ENCODE measurements around the gene CCDC88C.

Gene CCDC88C

DNA sequence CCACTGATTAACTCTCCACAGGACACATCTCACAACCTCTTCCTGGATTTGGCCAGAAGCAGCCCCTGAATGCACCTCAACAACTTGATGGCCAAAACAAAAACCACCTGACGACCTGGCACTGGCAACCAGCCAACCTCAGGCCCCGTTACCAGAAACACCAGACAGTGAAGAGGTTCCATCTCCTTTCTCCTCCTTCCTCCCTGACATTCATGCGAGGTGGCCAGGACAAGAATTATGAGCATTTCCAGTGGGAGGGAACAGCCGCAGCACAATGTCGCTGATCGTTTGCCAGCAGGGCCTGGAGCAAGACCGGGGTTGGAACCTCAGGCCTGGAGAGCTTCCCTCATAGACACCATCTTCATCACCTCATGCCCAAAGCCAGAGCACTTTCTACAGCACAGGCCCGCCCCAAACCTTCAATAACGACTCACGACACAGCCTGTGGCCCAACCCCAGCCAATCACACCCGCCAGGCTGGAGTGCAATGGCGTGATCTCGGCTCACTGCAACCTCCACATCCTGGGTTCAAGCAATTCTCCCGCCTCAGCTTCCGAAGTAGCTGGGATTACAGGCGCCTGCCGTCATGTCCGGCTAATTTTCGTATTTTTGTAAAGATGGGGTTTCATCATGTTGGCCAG is 48.7 kb downstream of the CCDC88C start:
- peak overlapping the region; percentile 91 for H3K27ac Mint-ChIP-seq
- H3K9me3 Mint-ChIP-seq, result no peaks in the 10 kb centered on the region
- peaks cover 95% of the 10 kb centered on the region for H3K4me1 Mint-ChIP-seq
- H3K4me3 Mint-ChIP-seq, result peak overlapping the region; percentile 36
- H3K36me3 Mint-ChIP-seq, result peaks cover 2% of the 10 kb centered on the region
- H3K27me3 Mint-ChIP-seq, result no peaks in the 10 kb centered on the region

DNA sequence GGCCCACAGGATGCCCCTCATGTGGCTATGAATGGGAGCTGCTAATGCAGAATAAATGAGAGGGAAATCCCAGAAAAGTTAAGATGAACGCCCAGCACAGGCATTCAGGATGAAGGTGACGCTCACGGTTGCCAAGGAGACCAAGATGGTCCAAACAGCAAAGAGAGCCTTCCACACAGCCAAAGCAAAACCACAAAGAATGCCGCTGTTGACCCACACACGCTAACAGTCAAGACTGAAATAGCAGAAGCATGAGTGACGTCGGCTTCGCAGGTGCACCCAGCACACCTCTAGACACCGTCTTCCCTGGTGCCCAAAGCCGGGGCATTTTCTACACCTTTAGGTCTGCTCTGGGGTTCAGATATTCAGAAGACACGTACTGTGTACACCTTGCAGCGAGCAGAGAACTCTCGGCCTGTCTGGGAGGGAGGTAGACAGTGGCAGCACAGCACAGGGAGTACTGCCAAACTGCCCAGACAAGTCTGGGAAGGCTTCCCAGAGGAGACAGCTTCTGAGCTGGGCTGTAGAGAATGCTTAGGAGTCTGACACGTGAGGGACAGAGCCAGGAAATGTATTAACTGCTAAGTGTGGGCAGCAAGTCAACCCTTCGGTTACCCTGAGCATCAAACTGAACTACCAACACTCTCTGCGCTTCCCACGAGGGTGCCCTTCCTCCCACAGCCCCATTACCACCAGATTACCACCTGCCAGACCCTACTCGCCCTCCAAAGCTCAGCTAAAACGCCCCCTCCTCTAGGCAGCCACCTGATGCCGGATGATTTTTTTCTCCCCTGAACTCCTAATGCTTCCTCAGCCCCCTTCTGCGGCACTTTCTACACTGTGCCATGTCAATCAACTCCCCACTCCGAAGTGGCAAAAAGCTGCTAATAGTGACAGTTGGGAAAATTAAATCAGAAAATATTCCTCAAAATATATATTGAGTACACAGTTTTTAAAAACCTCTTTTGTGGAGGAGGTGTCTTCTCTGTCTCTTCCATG is 50.1 kb downstream of the CCDC88C start:
- Mint-ChIP-seq H3K36me3 (peaks cover 2% of the 10 kb centered on the region), H3K27ac (peak overlapping the region; percentile 87), H3K27me3 (no peaks in the 10 kb centered on the region), H3K4me1 (peaks cover 89% of the 10 kb centered on the region), H3K9me3 (no peaks in the 10 kb centered on the region), H3K4me3 (peak overlapping the region; percentile 77)

DNA sequence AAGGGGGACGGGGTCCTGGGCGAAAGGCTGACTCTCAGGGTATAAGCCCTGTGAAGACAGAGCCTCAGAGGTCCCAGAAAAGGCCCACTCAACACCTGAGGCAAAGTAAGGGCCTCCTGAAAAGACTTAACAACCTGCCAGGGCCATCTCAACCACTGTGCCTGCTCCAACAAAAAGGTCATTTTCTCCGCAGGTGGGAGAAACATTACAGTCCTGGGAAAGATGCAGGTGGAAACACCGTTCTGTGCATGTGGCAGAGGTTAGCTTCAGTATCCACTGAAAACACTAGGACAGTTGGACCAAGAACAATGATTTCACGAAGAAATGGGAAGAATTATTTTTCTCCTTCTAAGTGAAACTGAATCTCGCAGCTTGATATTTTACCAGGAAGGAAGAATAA is 50.9 kb downstream of the CCDC88C start:
- Mint-ChIP-seq H3K4me3 (peak overlapping the region; percentile 77), H3K36me3 (peaks cover 2% of the 10 kb centered on the region), H3K9me3 (no peaks in the 10 kb centered on the region), H3K27me3 (no peaks in the 10 kb centered on the region), H3K27ac (peak overlapping the region; percentile 87), H3K4me1 (peaks cover 87% of the 10 kb centered on the region)

DNA sequence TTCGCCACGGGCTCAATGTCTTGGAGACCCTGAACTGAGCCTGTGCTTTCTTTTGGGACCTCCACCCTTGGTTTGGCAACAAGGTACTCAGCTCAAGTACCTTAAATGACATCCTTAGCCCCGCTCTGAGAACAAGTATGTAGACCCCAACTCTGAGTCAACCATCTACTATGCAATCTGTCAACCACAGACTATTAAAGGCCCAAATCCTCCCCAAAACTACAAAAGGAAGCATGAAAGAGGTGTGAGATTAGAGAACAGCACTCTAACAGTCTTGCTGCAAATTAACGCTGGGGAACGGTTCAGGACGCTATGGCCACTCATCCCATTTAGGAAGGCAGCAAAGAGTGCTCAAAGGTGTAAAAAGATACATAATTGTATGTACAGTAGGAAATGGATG is 52.1 kb downstream of the CCDC88C start:
- H3K4me1 Mint-ChIP-seq, result peaks cover 88% of the 10 kb centered on the region
- peak overlapping the region; percentile 19 for H3K4me3 Mint-ChIP-seq
- no peaks in the 10 kb centered on the region for H3K27me3 Mint-ChIP-seq
- H3K36me3 Mint-ChIP-seq, result peaks cover 2% of the 10 kb centered on the region
- peak overlapping the region; percentile 38 for H3K27ac Mint-ChIP-seq
- H3K9me3 Mint-ChIP-seq, result no peaks in the 10 kb centered on the region

DNA sequence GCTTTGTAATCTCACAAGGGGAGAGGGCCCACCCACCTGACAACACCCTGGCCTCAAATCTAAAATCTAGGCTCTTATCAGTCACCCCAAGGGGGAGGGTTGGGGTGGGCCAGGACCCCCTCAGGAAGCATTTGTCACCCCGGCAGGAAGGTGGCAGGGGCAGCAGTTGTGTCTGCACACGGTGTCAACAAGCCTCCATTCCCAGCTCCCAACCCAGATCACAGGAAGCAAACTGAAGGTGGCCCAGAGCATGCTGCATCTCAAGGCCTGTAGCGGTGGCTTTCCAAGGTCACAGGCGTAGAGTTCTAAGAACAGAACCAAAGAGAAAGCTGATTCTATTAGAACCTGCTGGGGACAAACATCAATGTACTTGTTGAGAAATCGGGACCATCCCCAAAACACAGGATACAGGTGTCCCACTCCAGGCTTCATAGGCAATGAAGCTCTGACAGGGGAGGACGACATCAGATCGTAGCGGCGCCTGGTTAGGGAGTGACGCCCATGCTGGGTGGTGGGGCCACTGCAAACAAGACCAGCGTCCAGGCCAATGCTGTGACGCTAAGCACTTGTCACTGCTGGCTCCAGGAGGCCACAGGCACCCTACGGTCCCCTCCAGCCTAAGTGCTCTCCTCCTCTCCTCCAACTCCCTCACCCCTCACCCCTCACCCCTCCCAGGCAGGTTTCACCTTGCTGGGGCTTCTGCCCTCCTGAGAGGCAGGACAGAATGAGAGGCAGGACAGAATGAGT is 52.9 kb downstream of the CCDC88C start:
- Mint-ChIP-seq H3K27me3 (no peaks in the 10 kb centered on the region), H3K36me3 (peaks cover under 1% of the 10 kb centered on the region), H3K9me3 (no peaks in the 10 kb centered on the region)

DNA sequence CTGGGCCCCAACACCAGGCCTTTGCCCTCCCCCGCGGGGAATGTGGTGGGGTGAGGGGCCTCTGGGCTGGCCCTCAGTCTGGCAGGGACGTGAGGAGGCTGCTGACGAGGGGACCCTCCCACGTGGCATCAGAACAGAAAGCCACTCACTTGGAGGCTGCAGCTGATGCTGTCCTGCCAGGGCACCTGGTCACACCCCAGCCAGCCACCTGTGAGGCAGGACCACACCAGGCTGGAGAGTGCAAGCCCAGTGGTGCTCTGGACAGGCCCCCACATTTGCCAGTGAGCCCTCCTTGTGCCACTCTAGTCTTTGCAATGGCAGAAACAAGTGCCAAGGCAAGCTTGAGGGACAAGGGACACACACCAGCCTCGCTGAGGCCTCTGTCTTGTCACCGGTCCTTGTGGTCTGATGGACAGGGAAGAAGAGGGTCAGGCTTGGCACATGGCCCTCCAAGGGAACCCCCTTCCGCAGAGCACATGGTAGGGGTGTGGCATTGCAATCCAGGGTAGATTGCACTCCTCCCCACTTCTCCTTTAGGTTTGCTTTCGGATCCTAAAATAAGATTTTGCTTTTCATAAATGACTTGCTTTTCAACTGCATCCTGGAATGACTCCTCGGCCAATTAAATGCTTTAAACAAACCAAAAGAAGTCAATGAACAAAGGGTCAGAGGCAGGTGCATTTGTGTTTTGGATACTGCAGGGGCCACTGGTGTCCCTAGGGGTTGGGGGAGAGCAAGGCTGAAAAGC is 53.7 kb downstream of the CCDC88C start:
- no peak overlapping the region for H3K4me3 Mint-ChIP-seq
- H3K4me1 Mint-ChIP-seq, result peaks cover 84% of the 10 kb centered on the region
- H3K9me3 Mint-ChIP-seq, result no peaks in the 10 kb centered on the region
- peak overlapping the region; percentile 74 for H3K27ac Mint-ChIP-seq
- no peaks in the 10 kb centered on the region for H3K27me3 Mint-ChIP-seq
- H3K36me3 Mint-ChIP-seq, result no peaks in the 10 kb centered on the region

More for the DNA sequence above, 52.9 kb downstream of the CCDC88C start:
- Mint-ChIP-seq H3K27ac (peak overlapping the region; percentile 74), H3K4me3 (no peak overlapping the region), H3K4me1 (peaks cover 86% of the 10 kb centered on the region)

DNA sequence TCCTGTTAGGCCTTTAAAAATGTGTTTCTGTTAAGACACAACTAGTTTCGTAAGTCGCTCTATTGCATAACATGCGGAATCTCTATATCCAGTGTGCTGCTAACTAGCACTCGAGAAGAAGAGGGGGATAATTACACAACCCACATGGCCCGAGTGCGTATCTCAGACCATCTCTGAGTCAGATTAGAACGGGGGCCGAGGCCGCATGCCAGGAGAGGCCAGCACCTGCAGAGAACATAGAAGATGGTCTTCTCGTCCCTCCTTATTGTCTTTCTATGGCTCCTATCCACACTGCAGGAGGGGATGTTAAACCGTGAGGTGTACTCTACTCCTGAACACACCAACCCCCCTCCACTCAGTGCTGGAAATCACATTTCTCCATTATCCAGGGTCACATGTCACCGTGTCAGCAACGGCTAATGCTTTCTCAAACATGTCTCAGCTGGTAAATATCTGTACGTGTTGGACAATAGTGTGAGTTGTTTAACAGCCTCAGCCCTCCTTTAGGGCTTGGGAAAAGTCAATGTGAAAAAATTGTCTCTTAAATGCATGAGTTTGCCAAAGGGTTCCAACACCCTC is 56.3 kb downstream of the CCDC88C start:
- H3K4me1 Mint-ChIP-seq, result peaks cover 82% of the 10 kb centered on the region
- H3K4me3 Mint-ChIP-seq, result no peak overlapping the region
- no peak overlapping the region for H3K27ac Mint-ChIP-seq
- H3K9me3 Mint-ChIP-seq, result no peaks in the 10 kb centered on the region
- peaks cover 2% of the 10 kb centered on the region for H3K36me3 Mint-ChIP-seq
- no peaks in the 10 kb centered on the region for H3K27me3 Mint-ChIP-seq

DNA sequence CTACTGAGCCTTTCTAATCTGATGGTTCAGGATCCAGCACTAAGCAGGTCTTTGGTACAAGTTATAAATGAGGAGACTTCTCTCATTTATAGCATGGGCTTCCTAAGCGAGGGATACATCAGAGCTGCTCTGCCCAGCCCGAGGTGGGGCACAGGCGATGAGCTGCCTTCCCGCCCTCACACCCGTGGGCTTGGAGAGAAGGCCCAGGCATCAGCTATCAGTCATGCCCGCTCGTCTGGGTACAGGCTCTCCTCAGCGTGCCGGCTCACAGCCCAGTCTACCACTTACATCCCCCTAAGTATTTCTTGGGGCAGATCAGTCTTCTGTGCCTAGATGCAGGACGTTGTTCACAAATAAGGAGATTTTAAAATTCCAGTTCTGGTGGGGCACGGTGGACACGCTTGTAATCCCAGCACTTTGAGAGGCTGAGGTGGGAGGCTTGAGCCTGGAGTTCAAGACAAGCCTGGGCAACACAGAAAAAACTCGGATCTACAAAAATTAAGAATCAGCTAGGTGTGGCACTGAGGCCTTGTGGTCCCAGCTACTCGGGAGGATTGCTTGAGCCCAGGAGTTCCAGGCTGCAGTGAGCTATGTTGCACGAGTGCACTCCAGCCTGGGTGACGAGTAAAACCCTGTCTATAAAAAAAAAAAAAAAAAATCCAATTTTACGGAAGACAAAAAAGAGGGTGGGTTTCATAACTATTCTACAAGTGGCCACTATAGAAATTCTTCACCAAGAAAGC is 57.0 kb downstream of the CCDC88C start:
- Mint-ChIP-seq H3K27ac (peak overlapping the region; percentile 68), H3K4me3 (no peak overlapping the region), H3K4me1 (peaks cover 82% of the 10 kb centered on the region), H3K36me3 (peaks cover 2% of the 10 kb centered on the region), H3K9me3 (no peaks in the 10 kb centered on the region), H3K27me3 (no peaks in the 10 kb centered on the region)

DNA sequence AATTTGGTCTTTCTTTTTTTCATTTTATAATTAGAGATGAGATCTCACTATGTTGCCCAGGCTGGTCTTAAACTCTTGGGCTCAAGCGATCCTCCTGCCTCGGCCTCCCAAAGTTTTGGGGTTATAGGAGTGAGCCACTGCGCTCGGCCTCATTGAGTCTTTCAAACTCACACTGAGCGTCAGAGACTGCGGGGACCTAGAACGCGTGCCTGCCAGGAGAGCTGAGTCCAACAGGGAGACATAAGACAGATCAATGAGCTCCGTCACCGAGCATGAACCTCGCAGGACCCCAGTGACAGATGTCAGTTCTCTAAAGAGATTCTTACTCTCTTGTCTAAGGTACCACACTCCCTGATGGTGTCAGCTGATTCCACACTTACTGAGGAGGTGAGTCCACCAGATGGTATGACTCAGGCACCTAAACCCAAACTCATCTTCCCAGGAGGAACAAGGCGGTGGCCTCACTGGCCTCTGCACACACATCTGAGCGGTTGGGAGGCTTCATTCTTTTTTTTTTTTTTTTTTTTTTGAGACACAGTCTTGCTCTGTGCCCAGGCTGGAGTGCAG is 58.9 kb downstream of the CCDC88C start:
- Mint-ChIP-seq H3K36me3 (peaks cover 4% of the 10 kb centered on the region), H3K9me3 (no peaks in the 10 kb centered on the region), H3K4me3 (no peak overlapping the region), H3K4me1 (peaks cover 88% of the 10 kb centered on the region), H3K27ac (peak overlapping the region; percentile 35), H3K27me3 (no peaks in the 10 kb centered on the region)

DNA sequence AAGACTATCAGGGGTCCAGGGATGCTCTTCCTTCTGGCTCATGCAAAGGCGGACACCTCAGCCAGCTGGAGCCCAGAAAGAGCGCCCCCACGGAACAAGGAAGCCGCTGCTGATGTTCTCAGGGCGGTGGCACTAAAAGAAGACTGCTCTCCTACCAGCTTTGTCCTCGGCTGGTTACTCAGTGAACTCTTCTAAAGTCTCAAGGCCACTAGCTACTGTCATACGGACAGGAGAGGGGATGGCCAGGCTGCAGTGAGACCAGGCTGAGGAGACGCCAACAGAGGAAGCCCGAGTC is 59.6 kb downstream of the CCDC88C start:
- no peaks in the 10 kb centered on the region for H3K27me3 Mint-ChIP-seq
- H3K27ac Mint-ChIP-seq, result no peak overlapping the region
- peaks cover 6% of the 10 kb centered on the region for H3K36me3 Mint-ChIP-seq
- H3K4me1 Mint-ChIP-seq, result peaks cover 92% of the 10 kb centered on the region
- no peaks in the 10 kb centered on the region for H3K9me3 Mint-ChIP-seq
- H3K4me3 Mint-ChIP-seq, result no peak overlapping the region

DNA sequence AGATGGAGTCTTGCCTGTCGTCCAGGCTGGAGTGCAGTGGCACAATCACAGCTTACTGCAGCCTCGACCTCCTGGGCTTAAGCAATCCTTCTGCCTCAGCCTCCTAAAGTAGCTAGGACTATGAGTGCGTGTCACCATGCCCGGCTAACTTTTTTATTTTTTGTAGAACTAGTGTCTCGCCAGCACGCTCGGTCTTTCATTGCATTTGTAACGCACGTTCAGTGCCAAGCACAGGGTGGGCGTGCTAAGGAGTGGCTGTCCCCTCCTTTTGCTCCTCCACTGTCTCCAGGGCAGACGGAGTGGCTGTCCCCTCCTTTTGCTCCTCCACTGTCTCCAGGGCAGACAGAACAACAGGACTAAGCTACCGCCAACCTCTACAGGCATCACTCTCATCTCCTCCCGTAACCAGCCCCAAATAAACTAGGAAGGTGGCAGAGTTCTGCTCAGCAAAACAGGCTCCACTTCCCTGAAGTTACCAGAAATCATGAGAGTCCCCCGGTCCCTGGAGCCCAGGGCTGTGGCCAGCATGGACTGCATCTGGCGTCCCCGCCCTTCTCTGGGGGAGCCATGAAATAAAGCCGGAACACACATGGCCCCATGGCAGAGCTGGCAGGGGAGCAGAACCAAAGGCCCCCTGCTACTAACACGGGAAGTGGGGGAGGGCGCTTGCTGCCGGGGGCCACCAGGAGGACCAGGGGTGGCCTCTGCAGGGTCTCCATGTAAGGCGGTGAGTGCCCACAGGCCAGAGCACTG is 60.2 kb downstream of the CCDC88C start:
- Mint-ChIP-seq H3K4me3 (no peak overlapping the region), H3K27ac (peak overlapping the region; percentile 5), H3K9me3 (no peaks in the 10 kb centered on the region), H3K36me3 (peaks cover 6% of the 10 kb centered on the region), H3K27me3 (no peaks in the 10 kb centered on the region), H3K4me1 (peaks cover 92% of the 10 kb centered on the region)

DNA sequence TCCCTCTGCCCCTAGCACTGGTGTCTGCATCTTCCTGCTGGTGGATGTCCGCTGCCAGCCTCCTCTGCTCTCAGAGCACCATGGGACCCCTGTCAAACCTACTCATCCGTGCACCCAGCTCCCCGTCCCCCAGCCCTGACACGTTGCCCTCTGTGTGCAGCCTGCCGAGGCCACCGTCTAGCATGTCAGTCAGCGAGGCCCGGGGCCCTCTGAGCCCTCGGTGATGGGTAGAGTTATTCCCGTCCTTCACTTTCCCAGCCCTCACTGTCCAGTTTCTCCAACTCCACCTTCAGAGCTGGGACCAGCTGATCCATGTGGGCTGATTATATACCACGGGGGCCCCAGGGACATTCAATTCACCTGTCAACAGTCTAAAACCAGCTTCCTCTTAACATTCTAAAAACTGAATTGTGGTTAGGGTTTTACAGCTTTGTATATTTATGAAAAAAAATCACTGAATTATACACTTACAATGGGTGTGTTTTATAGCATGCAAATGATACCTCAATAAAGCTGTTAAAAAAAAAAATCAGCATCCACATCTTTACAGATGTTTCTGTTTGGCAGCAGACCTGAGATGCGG is 61.3 kb downstream of the CCDC88C start:
- Mint-ChIP-seq H3K27me3 (no peaks in the 10 kb centered on the region), H3K9me3 (no peaks in the 10 kb centered on the region), H3K4me1 (peaks cover 94% of the 10 kb centered on the region), H3K27ac (peak overlapping the region; percentile 95), H3K36me3 (peaks cover 6% of the 10 kb centered on the region), H3K4me3 (peak overlapping the region; percentile 79)

DNA sequence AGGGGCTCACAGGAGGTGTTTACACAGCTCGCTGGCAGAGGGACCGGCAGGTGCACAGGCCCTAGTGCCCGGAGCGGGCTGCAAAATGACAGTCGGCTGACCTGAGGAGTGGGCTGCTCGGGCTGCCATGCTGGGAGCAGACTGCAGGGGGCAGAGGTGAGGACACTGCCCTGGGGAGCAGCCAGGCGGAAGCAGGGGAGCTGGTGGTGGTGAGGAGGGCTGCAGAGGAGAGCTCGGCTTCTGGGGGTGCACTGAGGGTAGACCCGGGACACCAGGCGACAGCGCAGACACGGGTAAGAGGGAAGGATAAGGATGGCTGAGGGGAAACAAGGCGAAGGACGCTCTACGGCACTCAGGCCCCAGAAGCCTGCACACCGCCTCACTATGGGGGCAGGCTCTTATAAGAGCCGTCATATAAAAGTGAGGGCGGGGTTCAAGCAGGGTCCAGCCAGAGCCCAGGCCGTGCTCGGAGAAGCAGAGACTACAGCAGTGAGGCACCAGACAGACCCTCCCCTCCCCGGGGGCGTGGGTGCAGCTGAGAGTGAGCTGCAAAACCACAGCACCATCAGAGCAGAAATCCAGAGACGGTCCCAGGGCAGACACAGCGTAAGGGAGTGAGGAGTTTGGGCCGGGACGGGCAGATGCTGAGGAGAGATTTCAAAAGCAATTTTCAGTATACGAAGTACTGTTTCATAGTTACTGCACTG is 62.5 kb downstream of the CCDC88C start:
- peaks cover 6% of the 10 kb centered on the region for H3K36me3 Mint-ChIP-seq
- H3K4me1 Mint-ChIP-seq, result peaks cover 94% of the 10 kb centered on the region
- H3K9me3 Mint-ChIP-seq, result no peaks in the 10 kb centered on the region
- H3K27me3 Mint-ChIP-seq, result no peaks in the 10 kb centered on the region
- peak overlapping the region; percentile 79 for H3K4me3 Mint-ChIP-seq
- H3K27ac Mint-ChIP-seq, result peak overlapping the region; percentile 95
